AG09309 (cell line): ENCODE data around the gene EID1.

ENCODE experiments used
- DNase-seq: peaks from one replicate; pipeline ENCODE4 v3.0.0-alpha.2; 2010; ENCODE audit warnings: low read depth
- H3K4me3 ChIP-seq: 2 replicates; pipeline ENCODE4 v1.5.1; 2011; ENCODE audit warnings: mild to moderate bottlenecking, low read depth, low read length, moderate library complexity; ENCODE audit not compliant: control insufficient read depth
- CTCF ChIP-seq: IDR thresholded peaks from 2 replicates; pipeline ENCODE4 v1.5.1; 2011; ENCODE audit warnings: mild to moderate bottlenecking, low read depth, low read length, inconsistent platforms; ENCODE audit not compliant: insufficient read depth, control insufficient read depth; ENCODE audit errors: missing control alignments

EID1 gene

GRCh38 chr15:48868536-48868935 lies 9.4 kb upstream of the EID1 start:
- DNase-seq = peak; percentile 46
- TF ChIP-seq CTCF = no peak
- no peak overlapping the region for H3K4me3 ChIP-seq

DNA sequence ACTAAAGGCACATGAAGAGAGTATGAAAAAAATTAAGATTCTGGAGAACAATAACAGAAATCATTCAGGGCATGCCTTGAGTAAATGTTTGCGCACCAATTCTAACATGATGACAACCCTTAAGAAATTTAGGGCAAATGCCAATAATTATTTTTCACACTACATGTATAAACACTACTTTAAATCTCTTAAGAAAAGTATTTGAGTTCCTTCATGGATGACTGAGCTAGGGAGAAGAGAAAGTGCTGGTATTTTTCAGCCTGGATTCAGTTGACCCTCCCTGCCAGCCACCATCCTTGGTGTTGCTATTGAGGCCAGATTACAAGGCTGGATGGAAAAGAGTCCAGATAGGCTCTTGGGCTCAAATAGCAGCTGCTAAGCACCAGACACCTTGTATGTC lies 8.0 kb upstream of the EID1 start:
- no peak for DNase-seq
- no peak overlapping the region for H3K4me3 ChIP-seq
- TF ChIP-seq CTCF = no peak

DNA sequence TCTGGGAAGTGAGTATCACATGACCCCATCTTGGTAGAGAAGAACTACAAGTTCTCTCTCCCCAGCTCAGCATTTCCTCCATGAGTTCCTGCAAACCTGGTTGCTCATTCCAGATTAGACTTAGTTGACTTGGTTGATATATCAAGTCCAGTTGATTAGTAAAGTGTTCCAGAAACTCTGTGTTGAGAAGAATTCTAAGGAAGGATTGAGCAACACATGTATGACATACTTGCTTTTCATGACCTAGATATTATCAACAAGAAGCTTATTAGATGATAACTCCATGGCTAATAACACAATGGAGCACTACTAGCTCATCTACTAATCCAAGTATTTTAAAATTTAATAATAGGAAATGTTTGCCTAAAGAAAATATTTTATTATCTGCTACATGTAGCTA lies 6.4 kb upstream of the EID1 start:
- no peak overlapping the region for H3K4me3 ChIP-seq
- DNase-seq = no peak
- no peak for TF ChIP-seq CTCF

GRCh38 chr15:48872632-48873031 lies 5.3 kb upstream of the EID1 start:
- no peak for TF ChIP-seq CTCF
- DNase-seq = no peak

GRCh38 chr15:48875241-48875960 lies 2.5 kb upstream of the EID1 start:
- no peak for TF ChIP-seq CTCF
- H3K4me3 ChIP-seq = no peak overlapping the region
- DNase-seq = no peak

More at GRCh38 chr15:48872632-48873031, 5.3 kb upstream of the EID1 start:
- H3K4me3 ChIP-seq = no peak overlapping the region

- no peak overlapping the region for H3K4me3 ChIP-seq
- DNase-seq = no peak
- no peak for TF ChIP-seq CTCF
Observed at GRCh38 chr15:48876057-48876456, 1.9 kb upstream of the EID1 start.
